ENCODE results near the gene LCN12. TPM values are rescaled to one million over a fixed set of nuclear protein-coding genes. Genes with fewer than 3 reads are reported as not detected.

LCN12 gene
- total RNA-seq, 1 experiment from 2014 or later, result 4.2 TPM

GRCh38 chr9:136955943-136956335, 3.9 kb downstream of the LCN12 start:
- ATAC-seq (no peak), DNase-seq (ENCODE audit: low read depth, low spot score) (no peak)
- RAD21 ChIA-PET (ENCODE audit: low non-redundant PET in 1 of 2, low total read pairs in 2 of 2, uncharacterized antibody in 2 of 2, unreplicated experiment in 2 of 2), result no interaction called here
- POLR2A ChIA-PET, result no interaction called here
- no peak overlapping the region for H3K4me3 ChIP-seq (replicated peaks in 1 of 2; ENCODE audit: low read depth in 1 of 2, low read length in 2 of 2)
- H3K9ac ChIP-seq (ENCODE audit: low read length), result no peak overlapping the region
- H4K20me1 ChIP-seq (ENCODE audit: insufficient read depth), result no peaks in the 10 kb centered on the region
- no peak overlapping the region for H3K4me2 ChIP-seq (ENCODE audit: low read length)
- H3K4me1 ChIP-seq (ENCODE audit: control insufficient read depth in 1 of 2, insufficient read depth in 2 of 2, low read length in 2 of 2), result peaks cover 2 to 5% of the 10 kb centered on the region in 2 experiments; a peak in 3 of 4 replicates
- no peak for TF ChIP-seq EZH2phosphoT487 (IDR thresholded peaks at IDR 0.05; ENCODE audit: borderline replicate concordance)
- no peak for TF ChIP-seq ZNF274 (IDR thresholded peaks at IDR 0.05; ENCODE audit: low read depth, low read length)
- TF ChIP-seq JUND (IDR thresholded peaks at IDR 0.05), result no peak
- no peak for TF ChIP-seq REST (IDR thresholded peaks at IDR 0.05; ENCODE audit: low read depth)
- TF ChIP-seq, protein P1, sequence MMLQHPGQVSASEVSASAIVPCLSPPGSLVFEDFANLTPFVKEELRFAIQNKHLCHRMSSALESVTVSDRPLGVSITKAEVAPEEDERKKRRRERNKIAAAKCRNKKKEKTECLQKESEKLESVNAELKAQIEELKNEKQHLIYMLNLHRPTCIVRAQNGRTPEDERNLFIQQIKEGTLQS (IDR thresholded peaks at IDR 0.05), result no peak
- TF ChIP-seq, protein P2, sequence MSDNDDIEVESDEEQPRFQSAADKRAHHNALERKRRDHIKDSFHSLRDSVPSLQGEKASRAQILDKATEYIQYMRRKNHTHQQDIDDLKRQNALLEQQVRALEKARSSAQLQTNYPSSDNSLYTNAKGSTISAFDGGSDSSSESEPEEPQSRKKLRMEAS (IDR thresholded peaks at IDR 0.05), result no peak
- no peak for TF ChIP-seq ELF1 (IDR thresholded peaks at IDR 0.05; ENCODE audit: borderline replicate concordance, low read depth)
- TF ChIP-seq TCF7L2 (IDR thresholded peaks at IDR 0.05; ENCODE audit: borderline replicate concordance, extremely low read depth, insufficient read depth, insufficient read length), result no peak
- no peak for TF ChIP-seq CEBPB (IDR thresholded peaks at IDR 0.05; ENCODE audit: low read depth)
- no peak for TF ChIP-seq POLR2A (IDR thresholded peaks at IDR 0.05; ENCODE audit: borderline replicate concordance, extremely low read depth, insufficient read depth, insufficient read length)
- TF ChIP-seq, protein P3, sequence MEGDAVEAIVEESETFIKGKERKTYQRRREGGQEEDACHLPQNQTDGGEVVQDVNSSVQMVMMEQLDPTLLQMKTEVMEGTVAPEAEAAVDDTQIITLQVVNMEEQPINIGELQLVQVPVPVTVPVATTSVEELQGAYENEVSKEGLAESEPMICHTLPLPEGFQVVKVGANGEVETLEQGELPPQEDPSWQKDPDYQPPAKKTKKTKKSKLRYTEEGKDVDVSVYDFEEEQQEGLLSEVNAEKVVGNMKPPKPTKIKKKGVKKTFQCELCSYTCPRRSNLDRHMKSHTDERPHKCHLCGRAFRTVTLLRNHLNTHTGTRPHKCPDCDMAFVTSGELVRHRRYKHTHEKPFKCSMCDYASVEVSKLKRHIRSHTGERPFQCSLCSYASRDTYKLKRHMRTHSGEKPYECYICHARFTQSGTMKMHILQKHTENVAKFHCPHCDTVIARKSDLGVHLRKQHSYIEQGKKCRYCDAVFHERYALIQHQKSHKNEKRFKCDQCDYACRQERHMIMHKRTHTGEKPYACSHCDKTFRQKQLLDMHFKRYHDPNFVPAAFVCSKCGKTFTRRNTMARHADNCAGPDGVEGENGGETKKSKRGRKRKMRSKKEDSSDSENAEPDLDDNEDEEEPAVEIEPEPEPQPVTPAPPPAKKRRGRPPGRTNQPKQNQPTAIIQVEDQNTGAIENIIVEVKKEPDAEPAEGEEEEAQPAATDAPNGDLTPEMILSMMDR (IDR thresholded peaks at IDR 0.05 in 2 of 3, conservative IDR thresholded peaks at IDR 0.05 in 1 of 3; ENCODE audit: borderline replicate concordance in 1 of 3, insufficient read depth in 1 of 3, low read depth in 2 of 3, low read length in 2 of 3), result no peak
- TF ChIP-seq SRF (IDR thresholded peaks at IDR 0.05; ENCODE audit: low read depth), result no peak
- TF ChIP-seq EZH2 (IDR thresholded peaks at IDR 0.05), result no peak
- intact Hi-C loops (cut with micrococcal nuclease), result no loop called here
- no peak overlapping the region for H2AFZ ChIP-seq (ENCODE audit: low read depth, low read length, poor library complexity, severe bottlenecking)
- no peaks in the 10 kb centered on the region for H3K9me2 ChIP-seq (ENCODE audit: insufficient read depth)
- BruUV-seq (replicated peaks), result no TSS peak
- H3K27me3 ChIP-seq (ENCODE audit: insufficient read depth, low read length), result no peaks in the 10 kb centered on the region
- no peak overlapping the region for H3K27ac ChIP-seq (ENCODE audit: low read depth, low read length)
- no peaks in the 10 kb centered on the region for H3K79me2 ChIP-seq (ENCODE audit: insufficient read depth, low read length)
- no peaks in the 10 kb centered on the region for H3K36me3 ChIP-seq (ENCODE audit: control insufficient read depth in 1 of 2, insufficient read depth in 2 of 2, low read length in 2 of 2)
- CTCF ChIA-PET, result no interaction called here
- no peaks in the 10 kb centered on the region for H3K9me3 ChIP-seq (ENCODE audit: control insufficient read depth in 1 of 2, insufficient read depth in 1 of 2, low read depth in 1 of 2, low read length in 2 of 2)
